HG03575 (cell line): Measurements from ENCODE around the gene CDC14C.
"Not testable (repeated sequence)": the region's sequence is repeated elsewhere in the genome, so short reads cannot be mapped to it uniquely, and the experiment has no call there.

Experiments used
- ATAC-seq: cut with Tn5 transposase; IDR thresholded peaks from one replicate; pipeline ENCODE4 v1.9.1; 2021; ENCODE audit not compliant: unreplicated experiment, insufficient number of reproducible peaks, low FRiP score; ENCODE audit errors: extremely low read depth

Gene CDC14C

GRCh38 chr7:48924433-48924832 is at the start of gene CDC14C:
Gene CDC14C (plus strand): TSS chr7:48924547. CDS start chr7:48924673, 126 bp downstream.
- no peak for ATAC-seq

DNA sequence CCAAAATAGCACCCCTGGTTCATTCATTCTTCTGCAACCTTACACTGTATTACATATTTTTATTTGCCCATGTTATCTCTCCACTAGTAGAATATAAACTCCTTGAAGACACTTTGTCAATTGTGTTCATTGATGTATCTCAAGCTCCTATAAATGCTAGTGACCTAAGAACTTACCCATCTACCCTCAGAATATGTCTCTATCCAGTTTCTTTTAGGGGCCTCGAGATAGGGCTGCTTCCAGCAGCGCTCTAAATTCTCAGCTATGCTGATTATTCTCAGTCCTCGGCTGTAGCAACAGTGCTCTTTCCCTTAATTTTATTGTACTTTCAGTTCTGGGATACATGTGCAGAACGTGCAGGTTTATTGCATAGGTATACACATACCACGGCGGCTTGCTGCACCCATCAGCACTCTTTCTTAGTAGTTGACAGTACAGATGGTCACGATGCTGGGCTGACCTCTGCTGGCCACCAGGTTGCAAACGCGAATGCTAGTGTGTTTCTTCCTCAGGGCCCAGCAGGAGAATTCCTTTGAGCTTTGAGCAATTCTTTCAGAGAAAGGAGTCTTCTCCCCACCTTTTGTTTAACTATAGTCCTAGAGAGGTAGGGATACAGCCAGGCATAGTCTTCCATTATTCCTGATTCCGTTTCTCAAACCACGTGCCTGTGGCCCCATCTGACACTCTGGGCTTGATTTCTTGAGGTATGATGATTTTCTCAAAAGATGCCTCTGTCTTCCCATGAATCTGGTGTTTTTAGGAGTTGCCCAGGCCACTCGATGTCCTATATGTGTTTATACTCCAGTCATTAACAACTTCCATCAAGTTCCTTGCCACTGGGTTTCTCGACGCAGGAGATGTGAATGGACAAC is 49.1 kb upstream of the CDC14C start:
- no peak for ATAC-seq

GRCh38 chr7:48876087-48876486 is 48.3 kb upstream of the CDC14C start:
- no peak for ATAC-seq

- ATAC-seq: no peak
Measured at GRCh38 chr7:48880851-48881250, 43.5 kb upstream of the CDC14C start.

DNA sequence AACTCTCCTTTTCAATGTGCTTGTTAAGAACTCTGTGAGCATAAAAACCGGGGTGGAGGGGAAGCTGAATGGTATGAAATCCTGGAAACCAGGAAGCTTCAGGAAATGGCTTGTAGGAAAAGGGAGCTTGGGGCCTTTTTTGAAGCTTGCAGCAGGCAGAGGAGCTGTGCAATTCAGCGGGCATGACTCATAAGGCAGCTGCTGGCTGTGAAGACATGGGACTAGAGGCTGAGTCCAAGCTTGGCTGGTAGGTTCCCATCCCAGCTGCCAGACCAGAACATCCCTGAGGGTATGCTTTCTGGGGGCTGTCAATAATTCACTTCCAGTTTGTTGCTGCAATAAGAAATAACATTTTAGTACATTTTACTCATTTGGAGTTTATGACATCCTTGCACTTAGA is 36.8 kb upstream of the CDC14C start:
- no peak for ATAC-seq

- no peak for ATAC-seq
Measured at GRCh38 chr7:48894574-48894973, 29.8 kb upstream of the CDC14C start.

DNA sequence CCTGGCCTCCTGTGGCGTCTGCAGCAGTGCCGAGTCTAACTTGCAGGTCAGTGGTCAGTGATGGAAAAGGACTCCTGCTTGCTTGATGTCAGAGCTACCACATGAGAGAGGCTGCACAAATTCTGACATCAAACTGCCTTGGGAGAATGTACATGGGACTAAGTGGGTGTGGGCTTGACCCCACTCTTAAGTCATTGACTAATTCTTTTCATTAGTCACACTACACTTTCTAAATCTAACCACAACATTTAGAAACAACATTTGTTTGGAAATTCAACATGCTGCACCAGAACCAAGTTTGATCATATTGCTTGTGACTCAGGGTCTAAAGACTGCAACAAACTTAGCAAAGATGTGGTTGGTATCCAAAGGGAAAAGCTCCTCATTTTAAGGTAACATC is 24.4 kb upstream of the CDC14C start:
- ATAC-seq: no peak

DNA sequence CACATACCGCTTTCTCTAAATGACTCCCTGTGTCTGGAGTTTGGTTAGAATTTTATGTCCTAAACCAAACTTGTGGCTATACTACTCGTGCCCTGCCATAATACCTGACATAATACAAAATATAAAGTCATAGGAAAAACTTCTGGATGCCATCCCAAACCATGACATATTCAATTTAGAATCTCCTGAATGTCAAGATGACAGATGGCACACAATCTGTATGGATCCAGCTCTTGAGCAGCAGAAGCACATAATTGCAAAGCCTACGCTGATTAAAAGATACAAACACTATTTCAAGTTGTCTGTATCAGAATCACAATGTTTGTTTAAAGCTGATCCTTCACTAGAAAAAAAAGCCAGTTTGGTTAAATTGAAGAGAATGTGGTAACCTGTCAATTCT is 22.4 kb upstream of the CDC14C start:
- no peak for ATAC-seq

- ATAC-seq: no peak
Measured at GRCh38 chr7:48904975-48905374, 19.4 kb upstream of the CDC14C start.

- not testable (repeated sequence) for ATAC-seq
Measured at GRCh38 chr7:48905686-48906085, 18.7 kb upstream of the CDC14C start.

DNA sequence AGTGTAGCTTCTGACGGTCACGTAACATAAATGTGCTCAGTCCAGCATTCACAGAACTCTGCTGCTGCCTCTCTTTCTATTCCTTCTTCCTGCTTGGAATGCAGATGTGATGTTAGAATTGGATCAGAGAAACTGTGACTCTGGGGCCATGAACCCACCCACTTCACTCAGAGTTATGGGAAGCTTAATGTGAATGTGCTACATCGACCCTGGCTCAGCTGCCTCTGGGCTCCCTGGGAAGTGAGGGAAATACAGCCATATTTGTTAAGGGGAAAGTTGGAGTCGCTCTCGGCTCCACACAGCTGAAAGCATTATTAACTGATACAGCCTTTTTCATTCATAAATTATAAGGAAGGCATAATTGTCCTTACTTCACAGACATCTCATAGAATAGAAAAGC is 14.5 kb upstream of the CDC14C start:
- not testable (repeated sequence) for ATAC-seq

GRCh38 chr7:48931481-48931880 is 7.1 kb downstream of the CDC14C start:
- ATAC-seq: no peak

DNA sequence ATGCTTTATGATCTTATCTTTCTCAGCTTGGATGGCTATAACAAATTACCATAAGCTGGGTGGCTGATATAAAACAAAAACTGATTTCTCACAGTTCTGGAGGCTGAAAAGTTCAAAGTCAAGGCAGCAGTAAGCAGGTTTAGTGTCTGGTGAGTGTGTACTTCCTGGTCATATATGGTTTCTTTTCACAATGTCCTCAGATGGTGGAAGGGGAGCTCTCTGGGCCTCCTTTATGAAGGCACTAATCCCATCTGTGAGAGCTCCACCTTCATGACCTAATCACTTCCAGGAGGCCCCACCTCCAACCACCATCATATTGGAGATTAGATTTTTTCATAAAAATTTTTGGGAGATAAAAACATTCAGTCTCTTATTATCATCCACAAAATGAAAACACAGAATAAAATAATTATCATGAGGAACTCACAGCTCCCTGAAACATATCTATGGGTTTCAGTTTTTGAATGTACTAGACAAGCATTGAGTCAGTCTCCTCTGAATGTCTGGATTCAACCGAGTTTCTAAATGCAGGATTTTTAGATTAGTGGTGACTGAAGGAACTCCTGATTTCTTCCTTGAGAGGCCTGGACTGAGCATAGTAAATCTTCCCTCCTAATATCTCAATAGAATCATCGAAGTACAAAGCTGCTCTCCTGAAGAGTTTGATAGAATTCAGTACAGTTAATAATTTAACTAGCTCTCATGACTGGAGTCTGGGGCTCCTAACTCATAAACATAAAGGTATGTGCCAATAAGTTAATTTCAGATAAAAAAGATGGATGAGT is 8.0 kb downstream of the CDC14C start:
- ATAC-seq: no peak

- no peak for ATAC-seq
Measured at GRCh38 chr7:48933549-48934085, 9.3 kb downstream of the CDC14C start.

- ATAC-seq: no peak
Measured at GRCh38 chr7:48938539-48939295, 14.4 kb downstream of the CDC14C start.

- ATAC-seq: no peak
Measured at GRCh38 chr7:48943279-48943990, 19.1 kb downstream of the CDC14C start.

GRCh38 chr7:48955916-48956315 is 31.6 kb downstream of the CDC14C start:
- ATAC-seq: no peak

DNA sequence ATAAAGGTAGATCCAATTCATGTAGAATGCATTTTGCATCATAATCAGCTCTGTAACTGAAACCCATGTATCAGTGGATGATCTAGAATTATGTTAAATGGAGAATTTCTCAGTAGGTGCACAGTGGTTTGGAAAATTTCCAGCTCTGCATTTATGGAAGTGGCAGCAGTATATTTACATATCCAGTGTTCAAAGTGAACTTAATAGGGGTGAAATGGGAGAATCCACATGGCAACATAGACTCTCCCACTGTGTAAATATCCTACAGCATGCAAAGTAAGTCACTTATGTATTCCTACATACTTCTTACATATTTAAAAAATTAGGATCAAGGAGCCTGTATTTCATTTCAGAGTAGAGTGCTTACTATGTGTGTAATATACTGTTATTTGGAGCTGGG is 35.3 kb downstream of the CDC14C start:
- ATAC-seq: no peak
